Keratinocyte (primary cell): ENCODE measurements around the gene MBD3L1.

Experiments
- CTCF ChIP-seq, 3 experiments: IDR thresholded peaks in 1 of 3; conservative IDR thresholded peaks in 1 of 3; optimal IDR thresholded peaks in 1 of 3; 2 replicates in 2 of 3; 3 replicates in 1 of 3; pipeline versions ENCODE3 to v1.5.1; 2011; ENCODE audit warnings: low read length in 3 of 3, mild to moderate bottlenecking in 3 of 3, moderate library complexity in 2 of 3, control low read depth in 1 of 3, inconsistent platforms in 1 of 3; ENCODE audit not compliant: insufficient read depth in 2 of 3; ENCODE audit errors: extremely low read depth in 1 of 3
- EZH2 ChIP-seq: IDR thresholded peaks from one replicate; pipeline ENCODE4 v1.6.1; 2012; ENCODE audit warnings: inconsistent platforms, mild to moderate bottlenecking, low read length, moderate library complexity

GRCh38 chr19:8849232-8849631 is 17.1 kb downstream of the MBD3L1 start:
- TF ChIP-seq CTCF (optimal IDR thresholded peaks at IDR 0.05 in 1 of 3, IDR thresholded peaks at IDR 0.05 in 1 of 3, conservative IDR thresholded peaks at IDR 0.05 in 1 of 3; ENCODE audit: extremely low read depth in 1 of 3, insufficient read depth in 2 of 3, low read length in 3 of 3) (no peak), EZH2 (no peak)
